K562 (cell line): ENCODE results near the gene TMEM132C. TPM values are rescaled to one million over a fixed set of nuclear protein-coding genes. Genes with fewer than 3 reads are reported as not detected.

Source experiments
- ATAC-seq: fragments of 200-7000 bp; cut with Tn5 transposase; 3 replicates; pipeline ENCODE4 v1.9.1; 2020; ENCODE audit warnings: moderate library complexity
- BruUV-seq: library from RNA; stranded (reverse); fragments of 400-500 nt; replicated peaks from 2 replicates; lab custom pipeline; 2021; lab: Mats Ljungman, UMichigan
- CTCF ChIA-PET: fragments of 300-600 bp; formaldehyde crosslinking; extraction: SDS; loops from one replicate; lab custom pipeline; 2021; ENCODE audit warnings: low intra/inter-chr PET ratio; lab: Yijun Ruan, JAX
- POLR2A ChIA-PET: fragments of 300-600, 350-650 bp; sonication (Branson Sonifier 250); formaldehyde crosslinking; extraction: SDS; loops from one replicate; lab custom pipeline; 2021; ENCODE audit warnings: antibody characterized with exemption, inconsistent platforms; lab: Yijun Ruan, JAX
- DNase-seq, 4 experiments: peaks; one replicate each; pipeline versions ENCODE4 v3.0.0 to v3.0.0-alpha.2; 2011 to 2018; ENCODE audit warnings: low spot score in 3 of 4, mixed read lengths in 3 of 4; ENCODE audit errors: extremely low read depth in 1 of 4
- FAIRE-seq: peaks from 2 replicates; lab custom pipeline; 2011; peaks lifted over from hg19 to GRCh38; lab: Jason Lieb, UNC
- H2AFZ ChIP-seq: 2 replicates; pipeline ENCODE4 v1.6.0; 2011; ENCODE audit warnings: low read depth, low read length, control low read depth, inconsistent platforms
- H3K27ac ChIP-seq: fragments of 200-600 bp; 3 replicates; pipeline ENCODE4 v1.8.0; 2011; ENCODE audit warnings: low read depth, mild to moderate bottlenecking, control low read depth, inconsistent platforms, low read length, moderate library complexity, mixed read lengths; ENCODE audit errors: extremely low read depth
- H3K27me3 ChIP-seq, 2 experiments: fragments of 300-600 bp in 1 of 2; 2 replicates in 1 of 2; 3 replicates in 1 of 2; pipeline versions ENCODE4 v1.6.0 to v1.8.0; 2011; ENCODE audit warnings: inconsistent platforms in 2 of 2, low read length in 2 of 2, mild to moderate bottlenecking in 1 of 2, mixed read lengths in 1 of 2, moderate library complexity in 1 of 2; ENCODE audit not compliant: control insufficient read depth in 2 of 2, insufficient read depth in 2 of 2
- H3K36me3 ChIP-seq: fragments of 300-600 bp; 3 replicates; pipeline ENCODE4 v1.8.0; 2011; ENCODE audit warnings: mild to moderate bottlenecking, low read length, inconsistent platforms; ENCODE audit not compliant: control insufficient read depth, insufficient read depth
- H3K4me1 ChIP-seq, 2 experiments: fragments of 200-600 bp in 1 of 2; replicated peaks in 1 of 2; 2 replicates in 1 of 2; 3 replicates in 1 of 2; pipeline versions ENCODE4 v1.5.1 to v1.8.0; 2011; ENCODE audit warnings: inconsistent platforms in 2 of 2, low read length in 2 of 2, mild to moderate bottlenecking in 1 of 2, mixed read lengths in 1 of 2, moderate library complexity in 1 of 2; ENCODE audit not compliant: control insufficient read depth in 2 of 2, insufficient read depth in 2 of 2
- H3K4me2 ChIP-seq: 2 replicates; pipeline ENCODE4 v1.6.1; 2011; ENCODE audit warnings: low read length, control low read depth, inconsistent platforms, mixed read lengths; ENCODE audit not compliant: insufficient read depth
- H3K4me3 ChIP-seq: fragments of 200-600 bp; sonication (generic), shearing (Covaris generic); 2 replicates; pipeline ENCODE4 v1.5.1; 2016; ENCODE audit warnings: control low read depth, inconsistent platforms
- H3K79me2 ChIP-seq: fragments of 200-600 bp; 3 replicates; pipeline ENCODE4 v1.8.0; 2011; ENCODE audit warnings: low read length, inconsistent platforms; ENCODE audit not compliant: control insufficient read depth, insufficient read depth
- H3K9ac ChIP-seq, 2 experiments: 2 replicates each; pipeline versions ENCODE4 v1.6.0 to v1.6.1; 2011; ENCODE audit warnings: low read depth in 2 of 2, low read length in 2 of 2, control low read depth in 1 of 2, inconsistent platforms in 1 of 2, mild to moderate bottlenecking in 1 of 2, mixed read lengths in 1 of 2; ENCODE audit not compliant: insufficient read depth in 1 of 2
- H3K9me1 ChIP-seq: one replicate; pipeline ENCODE4 v1.6.0; 2011; ENCODE audit warnings: inconsistent platforms, mild to moderate bottlenecking, low read length, moderate library complexity; ENCODE audit not compliant: control insufficient read depth, insufficient read depth
- H3K9me3 ChIP-seq: replicated peaks from 2 replicates; pipeline ENCODE4 v1.5.1; 2011; ENCODE audit warnings: low read depth, low read length, inconsistent platforms; ENCODE audit not compliant: control insufficient read depth, insufficient read depth
- H4K20me1 ChIP-seq: replicated peaks from 2 replicates; pipeline ENCODE4 v1.6.1; 2011; ENCODE audit warnings: low read length, inconsistent platforms, mixed read lengths; ENCODE audit not compliant: control insufficient read depth, insufficient read depth
- ARID3A ChIP-seq: IDR thresholded peaks from 2 replicates; pipeline ENCODE4 v1.6.1; 2012; ENCODE audit warnings: low read depth, low read length, improper control_type of control experiment, borderline replicate concordance
- ARNT ChIP-seq, 2 experiments: fragments of 450-650 bp; IDR thresholded peaks; 2 replicates each; pipeline ENCODE4 v1.6.1; 2016; ENCODE audit warnings: mild to moderate bottlenecking in 1 of 2
- E2F5 ChIP-seq: sonication (generic); formaldehyde crosslinking; IDR thresholded peaks from 2 replicates; pipeline ENCODE4 v1.8.0; 2022; ENCODE audit warnings: mild to moderate bottlenecking, missing genetic modification reagents
- ETS2 ChIP-seq: IDR thresholded peaks from 2 replicates; pipeline ENCODE4 v1.6.1; 2016; ENCODE audit warnings: borderline replicate concordance, missing genetic modification characterization, mild to moderate bottlenecking, moderate library complexity, missing compliant biosample characterization; ENCODE audit not compliant: poor library complexity, severe bottlenecking
- FOS ChIP-seq: IDR thresholded peaks from 3 replicates; pipeline ENCODE4 v1.6.1; 2011; ENCODE audit not compliant: insufficient read length; ENCODE audit errors: extremely low read depth
- GATA2 ChIP-seq: sonication (generic); formaldehyde crosslinking; IDR thresholded peaks from 2 replicates; pipeline ENCODE4 v1.4.0; 2020; ENCODE audit warnings: mild to moderate bottlenecking, missing genetic modification reagents
- GATAD2A ChIP-seq: fragments of 450-650 bp; IDR thresholded peaks from 2 replicates; pipeline ENCODE4 v1.6.1; 2017
- MAX ChIP-seq: sonication (generic); formaldehyde crosslinking; IDR thresholded peaks from 2 replicates; pipeline ENCODE4 v1.9.0; 2022; ENCODE audit warnings: mild to moderate bottlenecking, missing genetic modification reagents
- MNT ChIP-seq, 2 experiments: fragments of 450-650 bp; conservative IDR thresholded peaks; 2 replicates each; pipeline ENCODE4 v1.6.1; 2017; ENCODE audit warnings: mild to moderate bottlenecking in 2 of 2, moderate library complexity in 2 of 2
- NR0B1 ChIP-seq: fragments of 450-650 bp; IDR thresholded peaks from one replicate; pipeline ENCODE4 v1.6.1; 2018; ENCODE audit warnings: mild to moderate bottlenecking, moderate library complexity; ENCODE audit not compliant: partially characterized antibody
- SRSF3 ChIP-seq: fragments of 200-400 bp; formaldehyde crosslinking; IDR thresholded peaks from 2 replicates; pipeline ENCODE4 v1.6.1; 2016; ENCODE audit warnings: mild to moderate bottlenecking, low read length, moderate library complexity; ENCODE audit not compliant: insufficient read depth
- ZBTB43 ChIP-seq: sonication (generic); formaldehyde crosslinking; IDR thresholded peaks from 2 replicates; pipeline ENCODE4 v1.8.0; 2023; ENCODE audit warnings: mild to moderate bottlenecking, missing genetic modification reagents
- ZNF282 ChIP-seq: sonication (generic); formaldehyde crosslinking; IDR thresholded peaks from 2 replicates; pipeline ENCODE4 v1.8.1; 2023; ENCODE audit warnings: missing genetic modification reagents
- ZNF644 ChIP-seq: fragments of 200-800 bp; sonication (Bioruptor generic); IDR thresholded peaks from 2 replicates; pipeline ENCODE4 v1.6.1; 2016; ENCODE audit warnings: low read depth, missing genetic modification characterization, missing compliant biosample characterization
- ZNF778 ChIP-seq: fragments of 450-650 bp; formaldehyde crosslinking; IDR thresholded peaks from 2 replicates; pipeline ENCODE4 v1.4.0; 2020; ENCODE audit warnings: mild to moderate bottlenecking, moderate library complexity
- WGBS: fragments of 100-300 bp; shearing (Covaris generic); methylation state at CpG from one replicate; pipeline ENCODE4 v1.1.6; 2016; ENCODE audit warnings: low coverage, mixed read lengths; ENCODE audit not compliant: insufficient coverage; ENCODE audit errors: missing lambda C conversion rate; 5-methylcytosine and 5-hydroxymethylcytosine counted together
- in situ Hi-C: fragments of 300-500 bp; cut with MboI; formaldehyde crosslinking; loops from 4 replicates; pipeline ENCODE4 v1.15.0; 2018; ENCODE audit warnings: inconsistent platforms, mixed read lengths
- intact Hi-C: fragments of 100-400 bp; cut with micrococcal nuclease; formaldehyde crosslinking; loops from 2 replicates; pipeline ENCODE4 v1.14.2; 2022
- polyA plus RNA-seq, 8 experiments: library from polyadenylated mRNA; depleted of rRNA in 4 of 8; stranded (reverse) in 5 of 8; unstranded in 3 of 8; fragments of >200 nt; fragmentation: Nextera tagmentation in 2 of 8; fragmentation: Illumina TruSeq in 1 of 8; extraction: Ambion mirVana in 2 of 8; extraction: Trizol in 1 of 8; gene quantifications; 2 replicates each; pipeline versions ENCODE4 v1.2.1 to v1.2.3, GENCODE V29; 2011 to 2014; ENCODE audit warnings: inconsistent platforms in 1 of 8, missing spikeins in 1 of 8
- total RNA-seq, 7 experiments: library from RNA; depleted of rRNA in 6 of 7; stranded (reverse); fragments of >200 nt in 6 of 7; fragmentation: Illumina TruSeq in 2 of 7; extraction: Trizol in 2 of 7; gene quantifications; 2 replicates each; pipeline versions ENCODE4 v1.2.1 to v1.2.3, GENCODE V29; 2011 to 2021; ENCODE audit warnings: low replicate concordance in 1 of 7

Gene TMEM132C
- total and polyA plus RNA-seq, 9 of the 15 experiments (the other 6 are each of a cell fraction or from before 2014, with no cell fraction given): not detected

GRCh38 chr12:128549601-128550218, 282.7 kb downstream of the TMEM132C start:
- CTCF ChIA-PET: no interaction called here
- no peak overlapping the region for H3K4me2 ChIP-seq
- H3K27ac ChIP-seq: no peak overlapping the region
- TF ChIP-seq ARID3A (no peak), FOS (no peak), GATAD2A (no peak), MAX (CRISPR knock-in tag) (no peak), GATA2 (CRISPR knock-in tag) (no peak), ZBTB43 (CRISPR knock-in tag) (no peak), ZNF644 (tag) (no peak), ZNF778 (CRISPR knock-in tag) (no peak), ARNT (IDR thresholded peaks at IDR 0.05) (no peak), NR0B1 (no peak), ZNF282 (CRISPR knock-in tag) (no peak), ETS2 (no peak), MNT (conservative IDR thresholded peaks at IDR 0.05) (no peak), E2F5 (no peak), SRSF3 (no peak)

More at GRCh38 chr12:128549601-128550218, 282.7 kb downstream of the TMEM132C start:
- no peak overlapping the region for H3K9ac ChIP-seq
- DNase-seq (no peak), ATAC-seq (no peak), FAIRE-seq (no peak)
- intact Hi-C loops (no loop called here), in situ Hi-C loops (no loop called here)
- POLR2A ChIA-PET: no interaction called here
- no peaks in the 10 kb centered on the region for H3K79me2 ChIP-seq
- H3K4me1 ChIP-seq: no peaks in the 10 kb centered on the region
- H2AFZ ChIP-seq: no peak overlapping the region
- H3K9me3 ChIP-seq: no peaks in the 10 kb centered on the region
- no peaks in the 10 kb centered on the region for H3K9me1 ChIP-seq
- peaks cover 2 to 44% of the 10 kb centered on the region in 2 experiments; a peak in 2 of 5 replicates for H3K27me3 ChIP-seq
- no peak overlapping the region for H3K4me3 ChIP-seq
- H4K20me1 ChIP-seq: no peaks in the 10 kb centered on the region
- no TSS peak for BruUV-seq
- H3K36me3 ChIP-seq: no peaks in the 10 kb centered on the region
- WGBS: 0% methylated on average over 13 of the region's 13 CpGs
